COLO829 (cell line): ENCODE measurements around the gene SERPINB6.
A peak's percentile ranks its signal among the peaks of the same experiment; 100 is the strongest.
"Not testable (repeated sequence)": the region's sequence is repeated elsewhere in the genome, so short reads cannot be mapped to it uniquely, and the experiment has no call there.

ENCODE experiments used
- DNase-seq: peaks from one replicate; pipeline ENCODE4 v3.0.0; 2012; ENCODE audit warnings: low spot score

The SERPINB6 gene

DNA sequence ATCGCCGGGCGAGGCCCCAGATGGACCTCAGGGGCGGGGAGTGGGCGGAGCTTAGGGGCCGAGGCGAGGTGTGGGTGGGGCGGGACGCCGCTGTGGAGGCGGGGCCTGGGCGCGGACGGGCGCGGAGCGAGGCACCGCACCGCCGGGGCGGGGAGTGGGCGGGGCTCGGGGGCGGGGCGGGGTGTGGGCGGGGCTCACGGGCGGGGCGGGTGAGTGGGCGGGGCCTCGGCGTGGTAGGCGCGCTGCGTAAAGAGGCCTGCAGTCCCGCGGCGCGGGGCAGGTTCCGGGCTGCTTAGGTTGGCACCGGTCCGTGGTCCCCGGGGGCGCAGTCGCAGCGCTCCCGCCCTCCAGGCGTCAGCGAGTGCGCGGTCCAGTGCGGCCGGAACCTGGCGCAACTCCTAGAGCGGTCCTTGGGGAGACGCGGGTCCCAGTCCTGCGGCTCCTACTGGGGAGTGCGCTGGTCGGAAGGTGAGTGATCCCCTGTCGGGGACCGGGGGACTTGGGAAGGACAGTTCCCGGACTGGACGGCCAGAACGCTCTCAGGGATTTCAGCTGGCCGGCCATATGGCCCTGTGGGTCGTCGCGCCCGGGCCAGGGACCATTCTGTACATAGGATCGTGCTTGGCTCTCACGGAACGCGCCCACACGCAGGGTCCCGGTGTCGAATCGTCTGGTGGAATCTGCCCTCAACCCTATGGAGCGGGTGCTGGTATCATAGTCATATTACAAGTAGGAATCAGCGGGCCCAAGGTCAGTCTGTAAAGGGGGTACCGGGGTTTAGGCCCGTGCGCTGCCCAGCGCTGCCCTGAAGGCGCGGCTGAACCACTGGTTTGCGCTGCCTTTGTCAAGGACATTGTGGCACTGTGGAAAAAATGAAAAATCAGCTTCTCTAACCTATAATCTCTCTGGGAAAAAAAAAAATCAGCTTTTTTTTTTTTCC, 28.5 kb upstream of the SERPINB6 start, which contains the start of gene NQO2:
Gene NQO2 (plus strand): TSS at position 277 of the 940 bp plus-strand sequence. CDS start 6,659 bp downstream, outside the sequence.
- DNase-seq = peak; percentile 99

DNA sequence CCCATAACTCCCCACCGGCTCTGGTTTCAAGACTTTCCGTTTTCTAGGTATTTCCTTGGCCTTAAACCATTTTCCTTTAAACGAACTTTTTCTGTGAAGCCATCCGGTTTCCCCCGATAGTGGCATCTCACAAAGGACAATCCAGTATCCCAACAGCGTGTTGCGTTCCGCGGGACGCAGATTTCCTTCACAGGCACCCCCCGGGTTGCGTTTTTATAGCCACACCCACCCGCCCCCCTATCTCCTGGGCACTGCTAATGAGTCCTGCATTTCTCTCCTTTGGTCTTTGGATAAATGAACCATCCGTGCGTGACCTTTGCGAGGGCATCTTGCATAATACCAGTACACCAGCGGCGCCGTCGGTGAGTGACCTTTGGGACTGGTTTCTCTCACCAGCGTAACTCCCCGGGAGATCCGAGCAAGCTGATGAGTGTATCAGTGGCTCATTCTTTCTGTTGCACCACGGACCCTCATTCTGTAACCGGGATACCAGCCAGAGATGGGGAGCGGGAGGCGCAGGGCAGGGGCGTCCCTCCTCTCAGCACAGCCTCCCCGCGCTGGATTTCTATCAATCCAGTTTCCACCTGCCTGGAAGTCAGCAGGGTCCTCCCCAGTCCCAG, 27.7 kb upstream of the SERPINB6 start:
- no peak for DNase-seq

DNA sequence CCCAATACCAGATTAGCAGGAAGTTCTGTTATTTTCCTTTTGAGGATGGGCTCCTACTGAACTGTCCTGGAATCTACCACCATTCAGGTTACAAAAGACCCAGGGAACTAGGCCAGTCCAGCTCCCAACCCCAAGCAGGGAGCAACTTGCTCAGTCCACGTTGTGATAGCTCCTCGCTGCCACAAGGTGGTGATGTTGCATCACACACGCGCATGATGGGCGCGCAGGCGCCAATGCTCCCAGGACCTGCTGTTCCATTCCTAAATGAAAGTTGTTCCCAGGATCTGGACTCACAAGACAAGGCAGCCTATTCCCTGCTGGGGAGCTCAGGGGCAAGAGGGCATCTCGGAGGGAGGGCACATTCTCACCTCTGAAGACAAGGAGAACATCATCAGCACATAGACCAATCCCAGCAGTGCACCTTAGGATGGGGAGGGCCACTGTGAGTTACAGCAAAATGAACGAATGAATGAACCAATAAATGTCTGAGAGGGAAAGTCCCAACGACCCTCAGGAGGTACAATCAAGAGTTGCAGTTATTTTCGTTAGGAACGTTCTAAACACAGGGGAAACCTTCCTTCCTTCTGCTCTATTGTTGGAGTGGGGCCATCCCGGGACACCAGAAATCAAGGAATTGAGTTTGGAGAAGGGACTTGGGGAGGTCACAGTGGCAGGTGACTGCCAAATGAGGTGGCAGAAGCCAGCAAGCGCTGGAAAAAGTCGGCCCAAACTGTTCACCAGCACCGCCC, 27.1 kb upstream of the SERPINB6 start:
- DNase-seq = not testable (repeated sequence)

DNA sequence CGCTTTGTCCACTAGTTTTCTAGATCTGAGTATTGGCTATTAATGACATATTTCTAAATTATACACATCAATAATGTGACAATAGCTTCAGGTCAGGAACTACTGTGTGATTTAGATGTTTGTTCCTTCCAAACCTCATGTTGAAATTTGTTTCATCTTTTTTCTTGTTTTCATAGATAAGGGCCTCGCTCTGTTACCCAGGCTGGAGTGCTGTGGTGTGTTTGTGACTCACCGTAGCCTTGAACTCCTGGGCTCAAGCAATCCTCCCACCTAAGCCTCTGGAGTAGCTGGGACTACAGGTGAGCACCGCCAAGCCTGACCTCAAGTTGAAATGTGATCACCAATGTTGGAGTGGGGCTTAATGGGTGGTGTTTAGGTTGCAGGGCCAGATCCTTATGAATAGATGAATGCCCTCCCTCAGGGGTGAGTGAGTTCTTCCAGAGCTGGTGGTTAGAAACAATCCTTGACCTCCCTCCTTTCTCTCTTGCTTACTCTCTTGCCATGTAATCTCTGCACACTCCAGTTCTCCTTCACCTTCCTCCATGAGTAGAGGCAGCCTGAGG, 22.5 kb upstream of the SERPINB6 start:
- no peak for DNase-seq

DNA sequence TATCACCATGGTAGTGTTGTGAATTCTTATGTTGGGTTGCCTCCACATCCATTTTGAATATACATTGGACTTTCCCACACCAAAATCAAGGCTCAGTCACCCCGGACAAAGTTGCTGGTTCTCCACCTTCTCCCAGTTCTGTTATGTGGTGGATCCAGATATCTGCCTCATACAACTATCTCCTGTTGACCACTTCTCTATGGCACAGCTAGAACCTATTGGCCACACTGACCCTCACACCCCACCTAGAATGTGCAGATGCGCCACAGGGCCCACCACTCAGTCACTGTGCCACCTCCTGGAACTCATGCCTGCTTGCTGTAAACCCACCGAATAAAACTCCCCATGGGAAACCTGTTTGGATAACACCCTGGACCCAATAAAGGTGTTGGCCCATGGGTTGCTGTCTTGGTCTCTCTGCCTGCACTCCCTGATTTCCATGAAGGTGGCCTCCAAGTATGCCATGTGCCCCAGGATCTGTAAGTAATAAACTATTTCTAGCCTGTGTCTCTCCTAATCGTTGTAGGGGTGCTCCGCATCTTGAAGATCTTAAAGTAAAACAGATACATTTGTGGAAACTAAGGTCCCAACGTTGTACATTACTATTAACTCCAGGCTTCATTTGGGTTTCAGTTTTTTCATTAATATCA, 21.1 kb upstream of the SERPINB6 start:
- DNase-seq = no peak

DNA sequence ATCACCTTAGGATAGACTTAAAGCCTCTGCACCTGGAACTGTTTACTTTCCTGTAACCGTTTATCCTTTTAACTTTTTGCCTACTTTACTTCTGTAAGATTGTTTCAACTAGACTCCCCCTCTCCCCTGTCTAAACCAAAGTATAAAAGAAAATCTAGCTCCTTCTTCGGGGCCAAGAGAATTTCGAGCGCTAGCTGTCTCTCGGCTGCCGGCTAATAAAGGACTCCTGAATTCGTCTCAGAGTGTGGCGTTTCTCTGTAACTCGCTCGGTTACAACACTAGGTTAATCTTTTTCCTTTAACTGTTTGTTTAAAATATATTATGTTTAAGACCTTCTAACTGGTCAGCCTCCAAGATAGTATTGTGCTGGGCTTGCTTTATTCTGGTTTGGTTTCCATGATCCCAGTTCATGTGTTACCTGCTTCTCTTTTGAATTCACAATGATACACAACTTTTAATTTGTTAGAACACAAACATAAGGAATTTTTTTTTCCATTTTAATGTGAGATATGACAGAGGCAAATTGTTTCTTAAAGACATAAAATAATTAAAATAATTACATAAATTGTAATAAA, 19.7 kb upstream of the SERPINB6 start:
- DNase-seq = no peak

DNA sequence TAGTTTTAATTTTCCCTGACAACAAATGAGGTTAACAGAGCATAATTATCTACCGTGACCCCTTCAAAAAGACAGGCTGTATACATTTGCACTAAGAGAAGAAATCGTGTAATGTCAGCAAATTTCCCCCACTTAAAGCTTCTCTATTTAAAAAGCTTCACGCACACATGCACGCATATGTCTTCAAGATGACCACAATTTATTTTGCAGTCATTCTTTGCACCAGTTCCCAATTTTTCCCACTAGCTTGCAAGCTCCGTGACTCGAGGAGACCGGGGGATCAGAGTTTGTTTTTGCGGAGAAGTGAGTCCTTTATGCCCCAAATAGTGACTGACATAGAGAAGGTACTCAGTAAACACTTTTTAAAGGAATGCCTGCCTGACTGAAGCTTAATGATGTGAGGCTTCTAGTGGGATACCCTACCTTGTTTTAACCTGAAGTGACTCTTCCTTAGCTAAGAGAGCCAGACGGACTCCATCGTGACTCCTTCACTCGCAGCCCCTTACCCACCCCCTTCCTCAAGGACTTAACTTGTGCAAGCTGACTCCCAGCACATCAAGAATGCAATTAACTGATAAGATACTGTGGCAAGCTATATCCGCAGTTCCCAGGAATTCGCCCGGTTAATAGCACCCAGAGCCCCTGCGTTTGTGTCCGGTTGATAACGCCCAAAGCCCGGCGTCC, 19.0 kb upstream of the SERPINB6 start:
- DNase-seq = no peak

DNA sequence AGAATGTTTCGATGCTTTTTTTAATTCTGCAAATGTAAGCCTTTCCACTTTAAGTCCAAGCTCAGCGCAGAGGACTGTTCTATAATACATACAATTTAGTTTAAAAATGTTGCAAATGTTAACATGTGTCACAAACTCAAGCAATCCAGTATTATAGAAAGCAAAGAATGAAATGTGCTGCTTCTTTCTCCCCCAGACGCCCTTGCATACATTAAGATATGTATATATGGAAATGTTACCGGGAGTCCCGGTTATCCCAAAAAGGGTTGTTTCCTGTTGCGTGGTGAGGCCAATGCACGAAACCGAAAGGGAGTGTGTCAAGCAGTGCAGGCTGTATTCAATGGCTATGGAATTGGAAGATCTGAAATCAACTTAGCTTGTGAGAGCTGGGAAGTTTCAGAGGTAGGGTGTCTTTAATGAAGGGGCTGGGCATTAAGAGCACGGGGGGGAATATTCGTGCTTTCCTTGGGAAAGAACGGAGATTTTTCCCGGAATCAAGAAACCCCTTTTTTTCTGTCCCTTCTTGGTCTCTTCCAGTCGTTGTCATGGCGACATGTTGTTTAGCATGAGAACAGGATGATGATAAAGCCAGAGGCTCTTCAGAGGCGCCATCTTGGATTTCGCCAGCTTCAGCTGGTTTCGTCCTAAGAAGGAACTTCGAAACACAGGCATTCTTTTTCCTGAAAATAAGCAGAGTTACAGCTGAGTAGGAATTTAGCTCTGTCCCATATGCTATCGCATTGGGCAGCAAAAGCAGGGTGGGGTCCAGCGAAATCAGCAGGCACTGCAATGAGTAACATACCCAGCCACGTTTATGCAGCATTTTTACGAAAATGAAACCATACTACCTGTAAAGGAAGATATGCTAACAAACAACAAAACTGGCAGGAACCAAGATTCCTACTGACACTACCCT, 18.2 kb upstream of the SERPINB6 start:
- DNase-seq = peak; percentile 92

DNA sequence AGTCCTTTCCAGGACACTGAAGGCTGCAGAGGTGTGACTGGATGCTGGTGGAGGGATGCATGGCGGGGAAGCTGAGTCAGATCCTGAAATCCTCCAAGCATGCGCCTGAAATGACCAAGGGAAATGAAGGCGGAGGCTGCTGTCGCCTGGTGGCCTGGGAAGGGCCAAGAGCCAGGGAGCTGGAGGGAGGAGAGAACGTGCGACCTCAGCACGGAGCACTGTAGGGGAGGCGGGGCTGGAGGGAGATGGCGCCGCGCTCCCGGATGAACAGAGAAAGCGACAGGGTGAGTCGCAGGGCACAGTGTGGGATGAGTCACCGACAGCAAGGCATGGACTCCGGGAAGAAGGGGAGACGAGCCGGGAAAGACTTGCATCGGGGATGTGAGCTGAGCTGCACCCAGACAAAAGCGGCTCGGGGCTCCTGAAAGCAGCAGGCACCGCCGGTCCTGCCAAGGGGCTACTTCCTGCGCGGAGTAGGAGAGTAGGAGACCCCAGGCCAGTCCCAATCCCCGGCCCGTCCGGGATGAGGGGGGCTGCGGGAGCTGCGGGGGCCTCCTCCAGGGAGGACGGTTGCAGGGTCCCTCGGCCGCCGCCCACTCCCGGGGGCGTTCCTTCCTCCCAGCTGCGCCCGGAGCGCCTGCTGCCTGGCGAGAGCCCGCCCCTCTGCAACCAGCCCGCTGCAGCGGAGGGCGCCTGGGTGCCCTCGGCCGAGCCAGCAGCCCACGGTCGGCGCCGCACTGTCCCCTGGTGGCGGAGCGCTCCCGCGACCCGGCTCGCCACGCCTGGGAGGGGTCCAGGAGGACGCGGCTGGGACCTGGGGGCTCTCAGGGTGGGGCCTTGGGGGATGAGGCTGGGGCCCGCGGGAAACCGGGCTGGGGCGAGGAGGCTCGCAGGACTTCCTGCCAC, 17.3 kb upstream of the SERPINB6 start:
- DNase-seq = peak; percentile 81

DNA sequence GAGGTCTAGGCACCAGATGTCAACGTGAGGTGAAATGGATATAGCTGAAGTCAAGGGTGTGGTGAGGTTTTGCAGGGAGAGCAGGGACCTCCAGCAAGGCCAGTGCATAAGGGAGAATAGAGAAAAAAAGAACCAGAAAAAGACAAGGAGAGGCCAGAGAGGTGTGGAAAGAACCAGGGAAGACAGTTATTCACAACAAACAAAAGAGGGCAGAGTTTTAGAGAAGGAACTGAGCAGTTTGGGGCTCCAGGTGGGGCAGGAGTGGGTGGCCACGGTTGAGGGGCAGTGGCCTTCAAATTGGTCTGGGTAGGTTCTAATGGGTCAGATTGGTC, 16.7 kb upstream of the SERPINB6 start:
- no peak for DNase-seq

DNA sequence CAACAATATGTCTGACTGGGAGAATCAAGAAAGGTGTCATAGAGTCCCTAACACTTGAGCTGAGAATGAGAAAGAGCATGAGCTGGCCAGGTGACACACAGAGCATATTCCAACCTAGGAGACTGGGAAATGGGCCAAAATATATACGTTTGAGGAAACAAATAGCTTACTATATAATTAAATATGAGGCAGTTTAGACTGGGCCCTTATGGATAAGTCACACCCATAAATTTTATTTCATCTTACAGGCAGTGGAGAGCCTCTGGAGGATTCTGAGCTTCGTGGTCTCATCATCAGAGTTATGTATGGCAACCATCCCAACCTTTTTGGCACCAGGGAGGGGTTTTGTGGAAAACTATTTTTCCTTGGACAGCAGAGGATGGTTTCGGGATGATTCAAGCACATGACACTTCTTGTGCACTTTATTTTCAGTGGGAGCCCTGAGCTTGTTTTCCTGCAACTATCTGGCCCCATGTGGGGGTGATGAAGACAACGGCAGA, 15.4 kb upstream of the SERPINB6 start:
- no peak for DNase-seq

DNA sequence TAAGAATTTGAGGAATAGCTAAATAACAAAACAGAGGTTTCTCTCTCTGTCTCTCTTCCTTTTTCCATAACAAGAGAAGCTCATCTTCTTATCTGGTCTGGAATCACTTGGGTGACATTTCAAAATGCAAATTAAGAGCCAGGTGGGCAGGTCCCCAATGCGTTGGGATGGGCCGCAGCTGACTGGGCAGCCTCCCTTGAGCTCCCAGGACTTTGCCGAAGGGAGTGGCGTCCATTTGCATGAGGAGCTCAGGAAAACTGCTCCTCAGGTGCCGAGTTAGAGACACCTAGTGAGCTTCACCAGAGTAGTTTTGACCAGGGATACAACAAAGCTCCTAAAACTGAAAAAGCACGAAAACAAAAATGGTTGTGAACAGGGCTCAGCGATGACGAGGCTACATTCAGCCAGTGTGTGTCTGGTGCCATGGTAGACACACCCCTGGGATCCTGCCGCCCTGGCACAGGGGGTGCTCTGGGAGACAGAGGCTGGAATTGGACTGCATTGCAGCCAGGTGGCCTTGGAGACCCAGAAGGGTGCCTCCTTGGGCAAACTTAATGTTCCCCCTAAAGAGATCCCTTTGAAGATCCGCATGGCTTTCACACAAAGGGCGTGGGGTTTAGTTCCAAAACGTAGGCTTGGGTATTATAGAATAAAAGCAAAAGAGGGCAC, 13.5 kb upstream of the SERPINB6 start:
- DNase-seq = no peak

DNA sequence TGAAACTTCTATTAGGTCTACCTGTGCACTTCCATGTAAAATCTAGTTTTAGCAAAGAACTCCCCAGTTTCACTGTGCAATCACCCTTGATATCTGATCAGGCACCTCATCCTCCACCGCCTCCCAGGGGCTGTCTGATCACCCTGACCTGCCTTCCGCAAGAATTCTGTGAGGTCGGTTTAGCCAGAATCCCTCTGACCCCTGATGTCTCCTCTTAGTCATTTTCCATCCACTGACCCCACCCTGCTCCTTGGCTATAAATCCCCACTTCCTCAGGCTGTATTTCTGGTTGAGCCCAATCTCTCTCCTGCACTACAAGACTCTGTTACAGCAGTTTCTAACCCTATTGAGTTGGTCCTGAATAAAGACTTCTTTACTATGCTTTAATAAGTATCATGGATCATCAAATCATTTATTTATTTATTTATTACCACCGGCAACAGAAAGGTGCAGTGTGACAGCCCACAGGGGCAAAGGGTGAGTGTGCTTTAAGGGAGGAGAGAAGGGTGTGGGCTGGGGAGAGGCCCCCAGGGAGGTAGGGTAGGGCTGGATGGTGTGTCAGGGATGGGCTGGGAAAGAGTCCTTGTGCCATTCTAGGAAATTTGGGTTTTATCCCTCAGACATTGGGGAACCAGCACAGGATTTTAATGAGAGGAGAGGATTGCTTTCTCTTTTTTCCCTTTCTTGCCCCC, 11.2 kb upstream of the SERPINB6 start:
- DNase-seq = no peak

DNA sequence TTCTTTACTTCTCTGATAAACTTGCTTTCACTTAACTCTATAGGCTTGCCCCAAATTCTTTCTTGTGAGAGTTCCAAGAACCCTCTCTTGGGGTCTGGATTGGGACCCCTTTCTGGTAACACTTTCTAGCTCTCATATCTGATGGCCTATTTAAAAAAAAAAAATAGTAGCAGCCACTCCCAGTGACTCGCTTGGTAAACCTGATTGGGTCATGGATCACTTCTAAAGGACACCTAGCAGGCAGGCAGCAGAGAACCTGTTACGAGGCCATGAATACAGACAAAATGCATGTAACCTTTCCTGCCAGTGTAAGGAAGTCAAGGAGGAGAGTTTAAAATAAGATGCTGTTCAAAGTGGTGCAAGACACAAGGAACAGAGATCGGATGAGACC, 9.1 kb upstream of the SERPINB6 start:
- no peak for DNase-seq

DNA sequence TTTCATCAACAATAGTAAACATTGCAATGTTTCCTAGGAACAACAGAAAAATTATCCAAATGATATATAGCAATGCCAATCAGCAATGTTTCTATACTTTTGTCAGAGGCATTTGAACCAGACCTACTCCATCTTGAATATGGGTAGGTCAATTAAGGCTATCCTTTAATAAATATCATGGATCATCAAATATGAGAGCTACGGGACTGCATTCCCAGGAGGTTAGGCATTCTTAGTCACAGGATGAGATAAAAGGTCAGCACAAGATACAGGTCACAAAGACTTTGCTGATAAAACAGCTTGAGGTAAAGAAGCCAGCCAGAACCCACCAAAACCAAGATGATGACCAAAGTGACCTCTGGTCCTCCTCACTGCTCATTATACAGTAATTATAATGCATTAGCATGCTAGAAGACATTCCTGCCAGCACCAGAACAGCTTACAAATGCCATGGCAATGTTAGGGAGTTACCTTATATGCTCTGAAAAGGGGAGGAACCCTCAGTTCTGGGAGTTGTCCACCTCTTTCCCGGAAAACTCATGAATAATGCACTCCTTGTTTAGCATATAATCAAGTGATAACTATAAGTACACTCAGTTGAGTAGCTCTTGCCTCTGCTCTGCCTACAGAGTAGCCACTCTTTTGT, 8.6 kb upstream of the SERPINB6 start:
- no peak for DNase-seq

DNA sequence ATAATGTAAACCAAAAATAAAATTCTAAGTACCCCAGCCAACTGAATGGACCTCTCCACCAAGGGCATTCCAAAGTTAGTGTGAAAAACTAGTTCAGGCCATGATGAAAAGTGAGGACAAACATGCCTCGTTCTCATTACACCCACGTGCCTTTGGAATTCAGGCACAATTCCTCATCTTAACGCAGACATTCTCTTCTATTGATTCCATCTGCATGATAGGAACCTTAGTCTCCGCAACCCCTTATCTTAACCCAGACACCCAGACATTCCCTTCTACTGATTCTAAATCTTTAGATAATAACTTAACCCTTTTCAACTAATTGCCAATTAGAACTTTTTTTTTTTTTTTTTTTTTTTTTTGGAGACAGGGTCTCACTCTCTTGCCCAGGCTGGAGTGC, 7.6 kb upstream of the SERPINB6 start:
- DNase-seq = no peak
